Mammary epithelial cell (primary cell): Measurements from ENCODE around the gene LDLRAD1.

ENCODE experiments used
- CTCF ChIP-seq, 2 donors: IDR thresholded peaks in 1 of 2; conservative IDR thresholded peaks in 1 of 2; 2 replicates each; pipeline ENCODE4 v1.5.1; 2011 to 2012; ENCODE audit warnings: inconsistent platforms in 2 of 2, low read length in 2 of 2, mild to moderate bottlenecking in 2 of 2, control low read depth in 1 of 2, low read depth in 1 of 2; ENCODE audit not compliant: insufficient read depth in 1 of 2; ENCODE audit errors: extremely low read depth in 1 of 2
- EZH2 ChIP-seq: IDR thresholded peaks from 2 replicates; pipeline ENCODE4 v1.6.1; 2012; ENCODE audit warnings: low read length, inconsistent platforms, borderline replicate concordance

GRCh38 chr1:53992085-53992874 is 25.7 kb downstream of the LDLRAD1 start:
- TF ChIP-seq CTCF (conservative IDR thresholded peaks at IDR 0.05 in 1 of 2, IDR thresholded peaks at IDR 0.05 in 1 of 2; ENCODE audit: extremely low read depth in 1 of 2, insufficient read depth in 1 of 2, low read depth in 1 of 2, low read length in 2 of 2) (peak; percentile 32 to 64), EZH2 (no peak)
